ENCODE results near the gene PDGFD. TPM values are rescaled to one million over a fixed set of nuclear protein-coding genes. Genes with fewer than 3 reads are reported as not detected.

The PDGFD gene
- polyA plus RNA-seq, 1 of the 3 experiments (the other 2 are of a cell fraction), result 4.8 TPM

DNA sequence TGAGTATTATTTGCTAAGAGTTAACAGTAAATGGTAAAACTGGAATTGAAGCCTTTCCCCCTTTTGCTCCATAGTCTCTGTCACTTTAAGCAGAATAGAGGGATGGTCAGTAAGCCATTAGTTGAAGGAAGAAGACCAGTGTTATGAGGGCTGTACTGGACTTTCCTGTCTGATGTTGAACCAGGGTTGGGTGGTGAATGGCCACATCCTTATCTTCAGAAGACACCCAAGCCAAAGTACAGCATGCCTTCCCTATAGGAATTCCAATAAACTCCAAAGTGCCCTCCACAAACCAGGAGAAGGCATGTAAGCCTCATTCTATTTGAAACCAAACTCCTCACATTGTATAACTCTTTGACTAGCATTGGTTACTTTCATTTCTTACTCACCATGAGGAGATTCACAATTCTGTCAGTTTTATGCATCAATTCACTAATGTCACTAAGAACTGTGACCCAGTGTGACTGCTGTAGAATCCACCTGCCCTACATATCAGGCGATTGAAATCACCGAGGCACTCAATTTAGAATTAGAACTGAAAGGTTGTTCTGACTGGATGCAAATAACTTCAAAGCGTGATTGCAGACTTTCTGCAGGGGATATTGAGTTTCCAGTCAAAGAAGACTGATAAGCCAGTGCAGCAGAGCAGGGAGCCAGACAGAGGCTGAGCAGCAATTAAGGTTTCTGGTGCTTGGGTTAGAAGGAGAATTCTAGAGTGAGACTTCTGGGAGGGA lies 234.6 kb downstream of the PDGFD start (continued):
- TF ChIP-seq, protein P1, sequence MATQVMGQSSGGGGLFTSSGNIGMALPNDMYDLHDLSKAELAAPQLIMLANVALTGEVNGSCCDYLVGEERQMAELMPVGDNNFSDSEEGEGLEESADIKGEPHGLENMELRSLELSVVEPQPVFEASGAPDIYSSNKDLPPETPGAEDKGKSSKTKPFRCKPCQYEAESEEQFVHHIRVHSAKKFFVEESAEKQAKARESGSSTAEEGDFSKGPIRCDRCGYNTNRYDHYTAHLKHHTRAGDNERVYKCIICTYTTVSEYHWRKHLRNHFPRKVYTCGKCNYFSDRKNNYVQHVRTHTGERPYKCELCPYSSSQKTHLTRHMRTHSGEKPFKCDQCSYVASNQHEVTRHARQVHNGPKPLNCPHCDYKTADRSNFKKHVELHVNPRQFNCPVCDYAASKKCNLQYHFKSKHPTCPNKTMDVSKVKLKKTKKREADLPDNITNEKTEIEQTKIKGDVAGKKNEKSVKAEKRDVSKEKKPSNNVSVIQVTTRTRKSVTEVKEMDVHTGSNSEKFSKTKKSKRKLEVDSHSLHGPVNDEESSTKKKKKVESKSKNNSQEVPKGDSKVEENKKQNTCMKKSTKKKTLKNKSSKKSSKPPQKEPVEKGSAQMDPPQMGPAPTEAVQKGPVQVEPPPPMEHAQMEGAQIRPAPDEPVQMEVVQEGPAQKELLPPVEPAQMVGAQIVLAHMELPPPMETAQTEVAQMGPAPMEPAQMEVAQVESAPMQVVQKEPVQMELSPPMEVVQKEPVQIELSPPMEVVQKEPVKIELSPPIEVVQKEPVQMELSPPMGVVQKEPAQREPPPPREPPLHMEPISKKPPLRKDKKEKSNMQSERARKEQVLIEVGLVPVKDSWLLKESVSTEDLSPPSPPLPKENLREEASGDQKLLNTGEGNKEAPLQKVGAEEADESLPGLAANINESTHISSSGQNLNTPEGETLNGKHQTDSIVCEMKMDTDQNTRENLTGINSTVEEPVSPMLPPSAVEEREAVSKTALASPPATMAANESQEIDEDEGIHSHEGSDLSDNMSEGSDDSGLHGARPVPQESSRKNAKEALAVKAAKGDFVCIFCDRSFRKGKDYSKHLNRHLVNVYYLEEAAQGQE (IDR thresholded peaks at IDR 0.05; ENCODE audit: low read depth, low read length), result no peak
- no peak for TF ChIP-seq NRF1 (IDR thresholded peaks at IDR 0.05; ENCODE audit: low read depth, low read length)
- no peak for TF ChIP-seq TEAD4 (IDR thresholded peaks at IDR 0.05; ENCODE audit: borderline replicate concordance, insufficient read depth)
- no peak for TF ChIP-seq MEF2A (IDR thresholded peaks at IDR 0.05; ENCODE audit: borderline replicate concordance, low read depth)
- TF ChIP-seq, protein P2, sequence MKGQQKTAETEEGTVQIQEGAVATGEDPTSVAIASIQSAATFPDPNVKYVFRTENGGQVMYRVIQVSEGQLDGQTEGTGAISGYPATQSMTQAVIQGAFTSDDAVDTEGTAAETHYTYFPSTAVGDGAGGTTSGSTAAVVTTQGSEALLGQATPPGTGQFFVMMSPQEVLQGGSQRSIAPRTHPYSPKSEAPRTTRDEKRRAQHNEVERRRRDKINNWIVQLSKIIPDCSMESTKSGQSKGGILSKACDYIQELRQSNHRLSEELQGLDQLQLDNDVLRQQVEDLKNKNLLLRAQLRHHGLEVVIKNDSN (IDR thresholded peaks at IDR 0.05; ENCODE audit: borderline replicate concordance, low read depth), result no peak
- TF ChIP-seq FOSL2 (IDR thresholded peaks at IDR 0.05; ENCODE audit: borderline replicate concordance, low read depth), result no peak
- TF ChIP-seq JUND (IDR thresholded peaks at IDR 0.05), result no peak
- no peak for TF ChIP-seq EP300 (IDR thresholded peaks at IDR 0.05; ENCODE audit: borderline replicate concordance in 1 of 2, low read depth in 1 of 2, low read length in 1 of 2)
- no peak for TF ChIP-seq NFIC (IDR thresholded peaks at IDR 0.05; ENCODE audit: borderline replicate concordance)
- TF ChIP-seq POLR2AphosphoS5 (IDR thresholded peaks at IDR 0.05; ENCODE audit: low read depth, low read length), result no peak
- TF ChIP-seq ELF1 (IDR thresholded peaks at IDR 0.05), result no peak

DNA sequence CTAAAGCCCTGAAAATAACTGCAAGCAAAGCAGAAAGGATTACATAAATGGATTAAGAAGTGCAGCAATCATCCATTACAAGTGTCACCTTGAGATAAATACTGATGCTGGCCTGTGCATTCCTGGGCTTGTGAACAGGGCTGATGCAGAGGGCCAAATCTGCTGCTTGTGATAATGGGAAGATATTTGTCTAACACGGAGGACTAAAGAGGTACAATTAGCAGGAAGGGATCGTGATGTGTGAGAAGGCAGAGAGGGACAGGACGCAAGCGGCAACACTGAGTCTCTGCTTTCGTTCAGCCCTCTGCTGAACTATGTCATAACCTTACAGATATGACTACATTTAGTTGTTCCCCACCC lies 235.2 kb downstream of the PDGFD start:
- no peak overlapping the region for H3K4me2 ChIP-seq
- peaks cover 0 to 10% of the 10 kb centered on the region in 2 experiments; a peak in 3 of 4 replicates for H3K4me1 ChIP-seq (ENCODE audit: control insufficient read depth in 1 of 2, insufficient read depth in 2 of 2, low read depth in 1 of 2, low read length in 1 of 2)
- no peak overlapping the region for H3K4me3 ChIP-seq (ENCODE audit: low read depth in 2 of 2, low read length in 1 of 2)
- no peaks in the 10 kb centered on the region for H3F3A ChIP-seq (replicated peaks; ENCODE audit: insufficient read depth)
- ChIA-PET CTCF (interaction anchor here (0.8 kb wide), 1 partner anchor 1932 kb away, joined by 3 read pairs; no protein-coding TSS in a partner anchor), POLR2A (no interaction called here)
- no peaks in the 10 kb centered on the region for H3K9me2 ChIP-seq
- H3K79me2 ChIP-seq (ENCODE audit: insufficient read depth), result no peaks in the 10 kb centered on the region
- H4K20me1 ChIP-seq (ENCODE audit: insufficient read depth), result no peaks in the 10 kb centered on the region
- no peak overlapping the region for H3K27ac ChIP-seq (ENCODE audit: low read depth in 2 of 2, low read length in 1 of 2)
- no peak overlapping the region for H3K9ac ChIP-seq
- no peaks in the 10 kb centered on the region for H3K27me3 ChIP-seq (ENCODE audit: insufficient read depth)
- TF ChIP-seq, protein P3, sequence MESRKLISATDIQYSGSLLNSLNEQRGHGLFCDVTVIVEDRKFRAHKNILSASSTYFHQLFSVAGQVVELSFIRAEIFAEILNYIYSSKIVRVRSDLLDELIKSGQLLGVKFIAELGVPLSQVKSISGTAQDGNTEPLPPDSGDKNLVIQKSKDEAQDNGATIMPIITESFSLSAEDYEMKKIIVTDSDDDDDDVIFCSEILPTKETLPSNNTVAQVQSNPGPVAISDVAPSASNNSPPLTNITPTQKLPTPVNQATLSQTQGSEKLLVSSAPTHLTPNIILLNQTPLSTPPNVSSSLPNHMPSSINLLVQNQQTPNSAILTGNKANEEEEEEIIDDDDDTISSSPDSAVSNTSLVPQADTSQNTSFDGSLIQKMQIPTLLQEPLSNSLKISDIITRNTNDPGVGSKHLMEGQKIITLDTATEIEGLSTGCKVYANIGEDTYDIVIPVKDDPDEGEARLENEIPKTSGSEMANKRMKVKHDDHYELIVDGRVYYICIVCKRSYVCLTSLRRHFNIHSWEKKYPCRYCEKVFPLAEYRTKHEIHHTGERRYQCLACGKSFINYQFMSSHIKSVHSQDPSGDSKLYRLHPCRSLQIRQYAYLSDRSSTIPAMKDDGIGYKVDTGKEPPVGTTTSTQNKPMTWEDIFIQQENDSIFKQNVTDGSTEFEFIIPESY (IDR thresholded peaks at IDR 0.05; ENCODE audit: borderline replicate concordance, low read depth), result no peak
- TF ChIP-seq TAF1 (IDR thresholded peaks at IDR 0.05; ENCODE audit: borderline replicate concordance, low read depth, low read length), result no peak
- H3K36me3 ChIP-seq (replicated peaks in 1 of 2; ENCODE audit: control insufficient read depth in 1 of 2, insufficient read depth in 2 of 2, low read length in 1 of 2), result no peaks in the 10 kb centered on the region
- H3K9me3 ChIP-seq, result no peaks in the 10 kb centered on the region
- DNase-seq, result no peak
- no peak overlapping the region for H2AFZ ChIP-seq (ENCODE audit: low read depth)
- WGBS (ENCODE audit: low lambda C conversion rate), result 90% methylated on average over 5 of the region's 5 CpGs
